Skin epidermis (tissue), 12 donors: ENCODE measurements around the gene IGDCC3.

Source experiments
- H3K27ac ChIP-seq, 21 experiments: fragments of 200-600 bp; sonication (generic) in 11 of 21; one replicate each; pipeline ENCODE4 v1.5.0; 2020; ENCODE audit warnings: mild to moderate bottlenecking in 3 of 21, inconsistent platforms in 2 of 21, moderate library complexity in 2 of 21
- H3K4me3 ChIP-seq, 7 experiments: fragments of 200-600 bp; sonication (generic) in 2 of 7; one replicate each; pipeline ENCODE4 v1.5.0; 2020; ENCODE audit warnings: inconsistent platforms in 2 of 7, mild to moderate bottlenecking in 2 of 7, moderate library complexity in 1 of 7

IGDCC3 gene

DNA sequence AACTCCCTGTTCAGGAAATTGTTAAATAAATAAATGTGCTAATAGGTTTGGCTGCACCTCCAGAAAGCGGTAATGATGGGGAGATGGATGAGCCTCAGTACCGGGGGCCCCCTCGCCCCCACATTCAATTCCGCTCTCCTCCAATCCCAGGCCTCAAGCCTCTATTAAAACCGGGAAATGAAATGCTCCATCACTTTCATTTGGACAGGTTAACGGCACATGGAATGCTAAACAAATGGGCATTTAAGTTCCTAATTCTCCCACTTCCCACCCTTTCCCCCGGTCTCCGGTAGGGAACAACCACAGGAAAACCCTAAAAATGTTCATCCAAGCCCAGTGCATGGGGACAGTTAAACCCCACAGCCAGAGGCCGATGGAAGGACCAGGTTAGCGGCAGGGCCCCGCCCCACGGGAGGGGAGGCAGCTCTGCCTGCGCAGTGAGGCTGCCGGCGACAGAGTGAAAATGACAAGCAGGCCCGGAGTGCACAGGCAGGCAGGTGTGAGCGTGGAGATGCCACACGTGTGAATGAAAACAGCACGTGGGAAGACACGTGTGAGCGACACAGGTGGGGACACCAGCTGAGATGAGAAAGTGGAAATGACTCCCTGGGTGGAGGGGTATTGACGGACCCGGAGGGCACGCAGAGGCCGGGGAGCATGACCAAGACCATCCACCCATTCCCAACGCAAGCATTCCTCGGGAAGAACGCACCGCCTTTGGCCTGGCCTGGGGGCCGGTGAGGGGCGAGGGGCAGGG is 45.2 kb downstream of the IGDCC3 start:
- H3K4me3 ChIP-seq, result no peak overlapping the region

DNA sequence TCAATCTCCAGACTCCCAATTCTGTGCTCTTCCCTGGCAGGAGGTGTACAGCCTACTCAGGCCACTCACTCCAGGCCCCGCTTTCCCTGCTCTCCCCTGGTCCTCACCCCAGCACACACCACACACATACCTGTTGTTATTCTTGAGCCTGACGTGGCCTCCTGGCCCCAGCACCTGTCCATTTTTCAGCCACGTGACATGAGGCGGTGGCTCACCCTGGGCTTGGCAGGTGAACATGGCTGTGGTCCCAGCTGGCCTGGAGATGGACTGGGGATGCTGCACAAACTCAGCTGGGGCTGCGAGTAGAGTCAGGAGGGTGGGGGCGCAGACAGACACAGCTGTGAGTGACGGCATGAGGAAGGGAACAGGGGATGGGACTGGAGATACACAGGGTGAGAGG is 46.0 kb downstream of the IGDCC3 start:
- Histone ChIP-seq H3K27ac (no peak overlapping the region), H3K4me3 (no peak overlapping the region)

More for the DNA sequence above, 45.2 kb downstream of the IGDCC3 start:
- no peak overlapping the region for H3K27ac ChIP-seq

DNA sequence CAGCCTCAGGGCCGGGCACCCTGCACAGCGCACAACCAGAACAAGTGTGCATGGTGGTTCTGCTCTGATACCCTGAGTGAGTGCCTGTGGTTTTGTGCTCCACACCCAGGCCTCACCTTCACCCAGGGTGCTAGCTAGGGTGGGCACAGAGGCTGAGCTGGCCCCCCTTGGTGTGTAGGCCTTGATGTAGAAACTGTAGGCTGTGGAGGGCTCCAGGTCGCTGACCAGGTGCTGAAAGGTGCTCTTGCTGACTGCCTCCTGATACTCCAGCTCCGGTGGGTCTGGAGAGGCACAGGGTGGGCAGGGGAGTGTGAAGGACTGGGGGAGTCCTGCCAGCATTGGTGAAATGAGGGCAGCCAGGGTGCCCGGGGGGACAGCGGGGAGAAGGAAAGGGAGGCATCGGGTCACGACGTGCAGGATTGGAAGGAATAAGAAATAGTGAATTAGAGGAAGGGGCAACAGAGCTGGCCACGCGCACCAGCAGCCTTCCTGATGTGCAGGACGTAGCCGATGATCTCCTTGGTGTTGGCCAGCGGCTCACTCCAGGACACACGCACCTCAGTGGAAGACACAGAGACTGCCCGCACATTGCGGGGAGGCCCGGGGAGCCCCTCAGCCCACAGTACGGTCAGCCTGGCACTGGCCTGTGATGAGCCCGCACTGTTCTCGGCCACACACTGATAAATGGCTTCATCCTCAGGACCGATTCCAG is 46.7 kb downstream of the IGDCC3 start:
- no peak overlapping the region for H3K4me3 ChIP-seq

GRCh38 chr15:65329984-65330735 is 47.6 kb downstream of the IGDCC3 start:
- Histone ChIP-seq H3K27ac (no peak overlapping the region), H3K4me3 (no peak overlapping the region)

More for the DNA sequence above, 46.7 kb downstream of the IGDCC3 start:
- H3K27ac ChIP-seq, result no peak overlapping the region

GRCh38 chr15:65329288-65329983 is 48.4 kb downstream of the IGDCC3 start:
- H3K27ac ChIP-seq, result no peak overlapping the region
- no peak overlapping the region for H3K4me3 ChIP-seq

- Histone ChIP-seq H3K27ac (no peak overlapping the region), H3K4me3 (no peak overlapping the region)
Measured at GRCh38 chr15:65328506-65329287, 49.1 kb downstream of the IGDCC3 start.

- H3K27ac ChIP-seq, result no peak overlapping the region
- no peak overlapping the region for H3K4me3 ChIP-seq
Measured at GRCh38 chr15:65327651-65328393, 50.0 kb downstream of the IGDCC3 start.

DNA sequence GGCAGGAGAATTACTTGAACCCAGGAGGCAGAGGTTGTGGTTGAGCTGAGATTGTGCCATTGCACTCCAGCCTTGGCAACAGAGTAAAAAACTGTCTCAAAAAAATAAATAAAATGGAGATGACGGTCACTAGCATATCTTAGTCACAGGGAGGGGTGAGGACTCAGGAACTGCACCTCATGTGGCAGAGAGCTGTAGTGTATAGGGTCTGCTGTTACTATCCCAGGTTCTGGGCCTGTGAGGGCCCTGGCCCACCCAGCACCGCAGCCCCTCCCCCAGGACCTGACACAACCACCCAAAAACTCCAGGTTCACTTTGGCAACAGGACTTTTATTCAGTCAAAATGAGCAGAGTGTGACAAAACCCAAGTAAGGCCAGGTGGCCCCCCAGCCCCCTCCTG is 51.0 kb downstream of the IGDCC3 start:
- no peak overlapping the region for H3K27ac ChIP-seq
- H3K4me3 ChIP-seq, result no peak overlapping the region

GRCh38 chr15:65326117-65326526 is 51.7 kb downstream of the IGDCC3 start:
- Histone ChIP-seq H3K27ac (no peak overlapping the region), H3K4me3 (no peak overlapping the region)

- no peak overlapping the region for H3K4me3 ChIP-seq
- H3K27ac ChIP-seq, result no peak overlapping the region
Measured at GRCh38 chr15:65323071-65323511, 54.7 kb downstream of the IGDCC3 start.

DNA sequence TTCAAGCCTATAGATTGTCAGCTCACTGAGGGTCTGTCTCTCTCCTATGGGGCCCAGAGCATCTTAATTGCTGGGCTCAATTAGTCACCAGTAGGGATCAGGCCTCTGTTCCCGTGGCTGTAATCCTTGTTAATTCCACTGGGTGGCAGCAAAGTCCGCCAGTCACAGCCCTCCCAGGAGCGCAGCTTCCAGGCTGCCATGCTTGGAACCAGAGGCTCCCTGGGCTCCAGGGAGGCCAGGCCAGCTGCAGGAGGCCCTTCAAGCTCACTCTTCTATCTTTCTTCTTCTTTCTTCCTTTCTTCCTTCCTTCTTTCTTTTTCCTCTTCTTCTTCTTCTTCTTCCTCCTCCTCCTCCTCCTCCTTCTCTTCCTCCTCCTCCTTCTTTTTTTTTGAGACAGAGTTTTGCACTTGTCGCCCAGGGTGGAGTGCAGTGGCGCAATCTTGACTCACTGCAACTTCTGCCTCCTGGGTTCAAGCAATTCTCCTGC is 58.9 kb downstream of the IGDCC3 start:
- H3K4me3 ChIP-seq, result no peak overlapping the region
- H3K27ac ChIP-seq, result no peak overlapping the region

- H3K27ac ChIP-seq, result no peak overlapping the region
- no peak overlapping the region for H3K4me3 ChIP-seq
Measured at GRCh38 chr15:65312400-65312916, 65.3 kb downstream of the IGDCC3 start.

- Histone ChIP-seq H3K27ac (no peak overlapping the region), H3K4me3 (no peak overlapping the region)
Measured at GRCh38 chr15:65311760-65312159, 66.0 kb downstream of the IGDCC3 start.

GRCh38 chr15:65310431-65311137 is 67.2 kb downstream of the IGDCC3 start:
- no peak overlapping the region for H3K27ac ChIP-seq

GRCh38 chr15:65309882-65310418 is 67.9 kb downstream of the IGDCC3 start:
- Histone ChIP-seq H3K4me3 (no peak overlapping the region), H3K27ac (no peak overlapping the region)

More at GRCh38 chr15:65310431-65311137, 67.2 kb downstream of the IGDCC3 start:
- H3K4me3 ChIP-seq, result no peak overlapping the region

- H3K27ac ChIP-seq, result no peak overlapping the region
- H3K4me3 ChIP-seq, result no peak overlapping the region
Measured at GRCh38 chr15:65307978-65308377, 69.8 kb downstream of the IGDCC3 start.

GRCh38 chr15:65306551-65306950 is 71.3 kb downstream of the IGDCC3 start:
- H3K27ac ChIP-seq, result no peak overlapping the region
- no peak overlapping the region for H3K4me3 ChIP-seq
